Suprapubic skin (tissue), 4 donors: ENCODE measurements around the gene HTD2.

Experiments used
- POLR2A ChIP-seq, 2 donors: fragments of 450-650 bp; IDR thresholded peaks; one replicate each; pipeline ENCODE4 v1.6.1; 2017; ENCODE audit warnings: antibody characterized with exemption in 2 of 2, mild to moderate bottlenecking in 2 of 2, moderate library complexity in 2 of 2
- POLR2AphosphoS5 ChIP-seq, 3 donors: sonication (generic); formaldehyde crosslinking; IDR thresholded peaks; one replicate each; pipeline ENCODE4 v1.6.1; 2017; ENCODE audit warnings: antibody characterized with exemption in 3 of 3
- TF ChIP-seq, protein P1 (sequence below), 2 donors: fragments of 200-600 bp in 1 of 2; fragments of 450-650 bp in 1 of 2; sonication (generic) in 1 of 2; IDR thresholded peaks; one replicate each; pipeline ENCODE4 v1.5.1; 2016 to 2019; ENCODE audit warnings: antibody characterized with exemption in 2 of 2, mild to moderate bottlenecking in 1 of 2, moderate library complexity in 1 of 2

DNA sequence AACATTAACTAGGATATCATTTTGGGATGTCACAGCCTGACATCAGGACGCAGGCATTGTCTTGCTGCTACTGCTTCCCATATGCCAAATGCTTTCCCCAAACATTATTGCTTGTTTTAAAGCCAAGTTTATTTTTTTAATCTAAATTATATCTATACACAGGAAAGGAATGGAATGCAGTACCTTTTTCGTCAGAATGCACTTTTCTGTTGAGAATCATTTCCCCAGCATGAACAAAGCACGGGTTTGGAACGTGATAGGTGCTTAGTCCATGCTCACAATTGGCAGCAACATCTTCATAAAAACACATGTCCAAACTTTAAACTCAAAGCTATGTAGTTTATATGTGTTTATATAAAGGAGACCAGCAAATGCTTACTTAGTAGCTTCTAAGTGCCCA is 52.5 kb downstream of the HTD2 start:
- TF ChIP-seq, protein P1, sequence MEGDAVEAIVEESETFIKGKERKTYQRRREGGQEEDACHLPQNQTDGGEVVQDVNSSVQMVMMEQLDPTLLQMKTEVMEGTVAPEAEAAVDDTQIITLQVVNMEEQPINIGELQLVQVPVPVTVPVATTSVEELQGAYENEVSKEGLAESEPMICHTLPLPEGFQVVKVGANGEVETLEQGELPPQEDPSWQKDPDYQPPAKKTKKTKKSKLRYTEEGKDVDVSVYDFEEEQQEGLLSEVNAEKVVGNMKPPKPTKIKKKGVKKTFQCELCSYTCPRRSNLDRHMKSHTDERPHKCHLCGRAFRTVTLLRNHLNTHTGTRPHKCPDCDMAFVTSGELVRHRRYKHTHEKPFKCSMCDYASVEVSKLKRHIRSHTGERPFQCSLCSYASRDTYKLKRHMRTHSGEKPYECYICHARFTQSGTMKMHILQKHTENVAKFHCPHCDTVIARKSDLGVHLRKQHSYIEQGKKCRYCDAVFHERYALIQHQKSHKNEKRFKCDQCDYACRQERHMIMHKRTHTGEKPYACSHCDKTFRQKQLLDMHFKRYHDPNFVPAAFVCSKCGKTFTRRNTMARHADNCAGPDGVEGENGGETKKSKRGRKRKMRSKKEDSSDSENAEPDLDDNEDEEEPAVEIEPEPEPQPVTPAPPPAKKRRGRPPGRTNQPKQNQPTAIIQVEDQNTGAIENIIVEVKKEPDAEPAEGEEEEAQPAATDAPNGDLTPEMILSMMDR (IDR thresholded peaks at IDR 0.05) = no peak
- TF ChIP-seq POLR2A (IDR thresholded peaks at IDR 0.05) (no peak), POLR2AphosphoS5 (IDR thresholded peaks at IDR 0.05) (no peak)
